ENCODE results near the gene CAAP1. TPM values are rescaled to one million over a fixed set of nuclear protein-coding genes. Genes with fewer than 3 reads are reported as not detected.

The CAAP1 gene
- total and polyA plus RNA-seq, 10 of the 15 experiments (the other 5 are each of a cell fraction or from before 2014, with no cell fraction given): 11.0 to 27.5 (median 20.5) TPM

DNA sequence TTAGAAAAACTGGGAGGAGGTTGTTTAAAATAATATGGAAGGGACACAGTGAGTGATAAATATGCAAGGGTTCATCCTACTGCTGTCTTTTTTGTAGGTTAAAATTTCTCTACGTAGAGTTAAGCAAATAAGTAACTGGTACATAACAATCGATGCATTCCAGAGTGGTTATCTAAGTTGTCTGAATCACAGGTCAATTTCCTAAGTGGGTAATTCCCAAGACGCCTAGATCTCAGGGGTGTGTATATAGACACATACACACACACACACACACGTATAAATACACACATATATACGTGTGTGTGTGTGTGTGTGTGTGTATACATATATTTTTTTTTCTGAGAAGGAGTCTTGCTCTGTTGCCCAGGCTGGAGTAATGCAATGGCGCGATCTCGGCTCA lies 22.3 kb downstream of the CAAP1 start (continued):
- TF ChIP-seq NR2C2 (IDR thresholded peaks at IDR 0.05; ENCODE audit: borderline replicate concordance, control insufficient read depth, insufficient read length, low read depth) (no peak), E4F1 (IDR thresholded peaks at IDR 0.05; ENCODE audit: borderline replicate concordance, partially characterized antibody) (no peak), RCOR1 (conservative IDR thresholded peaks at IDR 0.05; ENCODE audit: low read depth, low read length) (no peak), USF1 (IDR thresholded peaks at IDR 0.05; ENCODE audit: borderline replicate concordance, extremely low read length, insufficient read depth, low read depth, low read length) (no peak), EGR1 (IDR thresholded peaks at IDR 0.05; ENCODE audit: borderline replicate concordance in 1 of 2, low read depth in 2 of 2, low read length in 2 of 2) (no peak)

- peaks cover 0 to 7% of the 10 kb centered on the region in 2 experiments; a peak in 2 of 4 replicates for H3K36me3 ChIP-seq (ENCODE audit: control insufficient read depth in 2 of 2, insufficient read depth in 2 of 2, low read length in 1 of 2)
- BruUV-seq (replicated peaks): no TSS peak
- H3K79me2 ChIP-seq (ENCODE audit: control insufficient read depth, insufficient read depth, low read length): no peaks in the 10 kb centered on the region
- H3K9me3 ChIP-seq (replicated peaks; ENCODE audit: control insufficient read depth, insufficient read depth, low read length): no peaks in the 10 kb centered on the region
- TF ChIP-seq NR2C1 (IDR thresholded peaks at IDR 0.05): no peak
- peak; percentile 40 for TF ChIP-seq RAD21 (IDR thresholded peaks at IDR 0.05; ENCODE audit: insufficient read depth, low read depth, low read length)
- peak; percentile 10 to 25 (median 19); a peak in 2 of 6 replicates for TF ChIP-seq CTCF (IDR thresholded peaks at IDR 0.05 in 2 of 3, conservative IDR thresholded peaks at IDR 0.05 in 1 of 3; ENCODE audit: control insufficient read depth in 2 of 3, extremely low read depth in 1 of 3, insufficient read depth in 1 of 3, low read depth in 3 of 3, low read length in 3 of 3)
- no peak for TF ChIP-seq CREM (IDR thresholded peaks at IDR 0.05; ENCODE audit: low read depth)
- ChIA-PET SMC1A (ENCODE audit: uncharacterized antibody, unreplicated experiment) (interaction anchor here (0.8 to 1.3 kb wide), 4 partner anchors 10 to 116 kb away, joined by 3 to 5 read pairs (median 4); no protein-coding TSS in a partner anchor), RAD21 (ENCODE audit: unreplicated experiment) (no interaction called here), POLR2A (no interaction called here), CTCF (no interaction called here)
- DNase-seq (ENCODE audit: low read depth, low spot score) (no peak), FAIRE-seq (peak; percentile 81), ATAC-seq (peak; percentile 51; the same call in 2 of the 3 replicates)
- no peaks in the 10 kb centered on the region for H3K27me3 ChIP-seq (replicated peaks in 1 of 2; ENCODE audit: control insufficient read depth in 2 of 2, insufficient read depth in 2 of 2, low read length in 1 of 2)
- intact Hi-C loops (cut with micrococcal nuclease; ENCODE audit: unreplicated experiment): loop anchor here (10.0 kb wide), 1 partner anchor 112 kb away; no protein-coding TSS in a partner anchor
- WGBS (ENCODE audit: insufficient coverage, insufficient replicate concordance, low lambda C conversion rate, missing lambda C conversion rate): 56% methylated on average over 1 of the region's 1 CpG
- in situ Hi-C loops (cut with MboI): no loop called here
- H2AFZ ChIP-seq (ENCODE audit: control insufficient read depth, low read depth, low read length): no peak overlapping the region
- H3K4me2 ChIP-seq (ENCODE audit: control insufficient read depth, insufficient read depth): no peak overlapping the region
- no peaks in the 10 kb centered on the region for H4K20me1 ChIP-seq (ENCODE audit: control insufficient read depth, insufficient read depth)
- H3K4me3 ChIP-seq: no peak overlapping the region
- no peak overlapping the region for H3K9ac ChIP-seq (ENCODE audit: control insufficient read depth, insufficient read depth, low read length)
- no peak overlapping the region for H3K27ac ChIP-seq (ENCODE audit: control insufficient read depth, insufficient read depth)
- no peaks in the 10 kb centered on the region for H3K4me1 ChIP-seq (ENCODE audit: control insufficient read depth, insufficient read depth, low read length)
Measured at GRCh38 chr9:26863074-26863473, 29.5 kb downstream of the CAAP1 start.
